Caco-2 (cell line): ENCODE measurements around the gene NGFR. TPM values are rescaled to one million over a fixed set of nuclear protein-coding genes. Genes with fewer than 3 reads are reported as not detected.

Experiments
- BruUV-seq: library from RNA; stranded (reverse); fragments of 400-500 nt; replicated peaks from 2 replicates; lab custom pipeline; 2021; lab: Mats Ljungman, UMichigan
- CTCF ChIA-PET: fragments of 300-600 bp; sonication (Branson Sonifier 250); formaldehyde crosslinking; loops from one replicate; lab custom pipeline; 2022; ENCODE audit warnings: antibody characterized with exemption; lab: Charles Lee
- POLR2A ChIA-PET: fragments of 300-600 bp; sonication (Branson Sonifier 250); formaldehyde crosslinking; loops from one replicate; lab custom pipeline; 2022; ENCODE audit warnings: antibody characterized with exemption; lab: Charles Lee
- DNase-seq, 2 experiments: peaks; one replicate each; pipeline versions ENCODE4 v3.0.0 to v3.0.0-alpha.2; 2020 to 2022
- H3K27me3 ChIP-seq: replicated peaks from 2 replicates; pipeline ENCODE4 v1.6.0; 2011; ENCODE audit warnings: low read length; ENCODE audit not compliant: control insufficient read depth, insufficient read depth
- H3K36me3 ChIP-seq: 2 replicates; pipeline ENCODE4 v1.5.1; 2011; ENCODE audit warnings: low read length; ENCODE audit not compliant: control insufficient read depth, insufficient read depth
- H3K4me1 ChIP-seq: fragments of 250-450 bp; sonication (Bioruptor Pico); 2 replicates; pipeline ENCODE4 v1.5.1; 2020; ENCODE audit warnings: mild to moderate bottlenecking
- H3K4me3 ChIP-seq: 2 replicates; pipeline ENCODE4 v1.5.1; 2011; ENCODE audit warnings: low read depth, mild to moderate bottlenecking, control low read depth, low read length
- H3K9me3 ChIP-seq: fragments of 250-450 bp; sonication (Bioruptor Pico); 2 replicates; pipeline ENCODE4 v1.5.1; 2020; ENCODE audit warnings: mild to moderate bottlenecking, moderate library complexity
- H3K27ac Mint-ChIP-seq: one replicate; pipeline ENCODE4 v1.8.0; 2022; ENCODE audit warnings: mixed read lengths; ENCODE audit not compliant: unreplicated experiment
- H3K27me3 Mint-ChIP-seq: one replicate; pipeline ENCODE4 v1.8.0; 2022; ENCODE audit warnings: mixed read lengths; ENCODE audit not compliant: insufficient read depth, unreplicated experiment
- H3K36me3 Mint-ChIP-seq: one replicate; pipeline ENCODE4 v1.8.0; 2022; ENCODE audit warnings: mild to moderate bottlenecking, mixed read lengths; ENCODE audit not compliant: insufficient read depth, unreplicated experiment
- H3K4me1 Mint-ChIP-seq: one replicate; pipeline ENCODE4 v1.8.0; 2022; ENCODE audit warnings: low read depth, mixed read lengths; ENCODE audit not compliant: unreplicated experiment
- H3K4me3 Mint-ChIP-seq: one replicate; pipeline ENCODE4 v1.8.0; 2022; ENCODE audit warnings: mild to moderate bottlenecking, moderate library complexity, mixed read lengths; ENCODE audit not compliant: unreplicated experiment
- H3K9me3 Mint-ChIP-seq: one replicate; pipeline ENCODE4 v1.8.0; 2022; ENCODE audit warnings: mixed read lengths; ENCODE audit not compliant: unreplicated experiment
- CTCF ChIP-seq, 2 experiments: fragments of 200-600 bp in 1 of 2; IDR thresholded peaks; 1 replicate in 1 of 2; 2 replicates in 1 of 2; pipeline versions ENCODE4 v1.5.1 to v1.8.0; 2011 to 2022; ENCODE audit warnings: antibody characterized with exemption in 1 of 2, control low read depth in 1 of 2, inconsistent platforms in 1 of 2, low read depth in 1 of 2, low read length in 1 of 2, mild to moderate bottlenecking in 1 of 2, moderate library complexity in 1 of 2; ENCODE audit not compliant: insufficient read depth in 1 of 2, severe bottlenecking in 1 of 2, unreplicated experiment in 1 of 2
- intact Hi-C: fragments of 100-400 bp; cut with micrococcal nuclease; formaldehyde crosslinking; loops from one replicate; pipeline ENCODE4 v1.10.0; 2022; ENCODE audit not compliant: unreplicated experiment
- total RNA-seq: library from RNA; stranded (reverse); gene quantifications from 2 replicates; pipeline ENCODE4 v1.2.3, GENCODE V29; 2022

NGFR gene
- total RNA-seq, 1 experiment from 2014 or later = 1.6 TPM

- H3K4me3 Mint-ChIP-seq = no peak overlapping the region
- DNase-seq = peak in 1 of 2 experiments; percentile 37
- no peaks in the 10 kb centered on the region for H3K36me3 Mint-ChIP-seq
- ChIA-PET CTCF (interaction anchor here (1.6 kb wide), 1 partner anchor 23 kb away, joined by 4 read pairs; no protein-coding TSS in a partner anchor), POLR2A (no interaction called here)
- no peak for TF ChIP-seq CTCF (IDR thresholded peaks at IDR 0.05; ENCODE audit: insufficient read depth in 1 of 2, low read depth in 1 of 2, low read length in 1 of 2, severe bottlenecking in 1 of 2, unreplicated experiment in 1 of 2)
- H3K9me3 Mint-ChIP-seq = no peaks in the 10 kb centered on the region
- no peaks in the 10 kb centered on the region for H3K27me3 ChIP-seq
- H3K9me3 ChIP-seq = no peaks in the 10 kb centered on the region
- H3K4me1 Mint-ChIP-seq = no peaks in the 10 kb centered on the region
- no peaks in the 10 kb centered on the region for H3K36me3 ChIP-seq
- intact Hi-C loops = no loop called here
- H3K27ac Mint-ChIP-seq = no peak overlapping the region
- no peaks in the 10 kb centered on the region for H3K4me1 ChIP-seq
- H3K27me3 Mint-ChIP-seq = peaks cover 16% of the 10 kb centered on the region
- H3K4me3 ChIP-seq = no peak overlapping the region
- BruUV-seq = no TSS peak
Measured at GRCh38 chr17:49521088-49521450, 26.0 kb downstream of the NGFR start.

GRCh38 chr17:49521471-49522356 lies 26.6 kb downstream of the NGFR start:
- POLR2A ChIA-PET = no interaction called here

More at GRCh38 chr17:49521471-49522356, 26.6 kb downstream of the NGFR start:
- no peaks in the 10 kb centered on the region for H3K4me1 Mint-ChIP-seq
- intact Hi-C loops = no loop called here
- DNase-seq = peak in 1 of 2 experiments; percentile 35
- H3K9me3 Mint-ChIP-seq = no peaks in the 10 kb centered on the region
- no peak overlapping the region for H3K4me3 ChIP-seq
- H3K9me3 ChIP-seq = no peaks in the 10 kb centered on the region
- no peaks in the 10 kb centered on the region for H3K27me3 ChIP-seq
- BruUV-seq = no TSS peak
- CTCF ChIA-PET = interaction anchor here (0.8 to 1.6 kb wide), 2 partner anchors 24 to 114 kb away, joined by 3 to 4 read pairs; no protein-coding TSS in a partner anchor
- no peaks in the 10 kb centered on the region for H3K36me3 ChIP-seq
- H3K27me3 Mint-ChIP-seq = peaks cover 15% of the 10 kb centered on the region
- no peaks in the 10 kb centered on the region for H3K4me1 ChIP-seq
- H3K4me3 Mint-ChIP-seq = no peak overlapping the region
- no peak for TF ChIP-seq CTCF (IDR thresholded peaks at IDR 0.05; ENCODE audit: insufficient read depth in 1 of 2, low read depth in 1 of 2, low read length in 1 of 2, severe bottlenecking in 1 of 2, unreplicated experiment in 1 of 2)
- no peaks in the 10 kb centered on the region for H3K36me3 Mint-ChIP-seq
- H3K27ac Mint-ChIP-seq = no peak overlapping the region
